AG09319 (cell line): ENCODE data around the gene KLK4.

Experiments used
- DNase-seq: peaks from one replicate; pipeline ENCODE4 v3.0.0-alpha.2; 2010; ENCODE audit warnings: low read depth; ENCODE audit errors: extremely low read depth
- TF ChIP-seq, protein P1 (sequence below): IDR thresholded peaks from 2 replicates; pipeline ENCODE4 v1.5.1; 2011; ENCODE audit warnings: low read depth, mild to moderate bottlenecking, inconsistent platforms, low read length, moderate library complexity

KLK4 gene, protein sequence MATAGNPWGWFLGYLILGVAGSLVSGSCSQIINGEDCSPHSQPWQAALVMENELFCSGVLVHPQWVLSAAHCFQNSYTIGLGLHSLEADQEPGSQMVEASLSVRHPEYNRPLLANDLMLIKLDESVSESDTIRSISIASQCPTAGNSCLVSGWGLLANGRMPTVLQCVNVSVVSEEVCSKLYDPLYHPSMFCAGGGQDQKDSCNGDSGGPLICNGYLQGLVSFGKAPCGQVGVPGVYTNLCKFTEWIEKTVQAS

DNA sequence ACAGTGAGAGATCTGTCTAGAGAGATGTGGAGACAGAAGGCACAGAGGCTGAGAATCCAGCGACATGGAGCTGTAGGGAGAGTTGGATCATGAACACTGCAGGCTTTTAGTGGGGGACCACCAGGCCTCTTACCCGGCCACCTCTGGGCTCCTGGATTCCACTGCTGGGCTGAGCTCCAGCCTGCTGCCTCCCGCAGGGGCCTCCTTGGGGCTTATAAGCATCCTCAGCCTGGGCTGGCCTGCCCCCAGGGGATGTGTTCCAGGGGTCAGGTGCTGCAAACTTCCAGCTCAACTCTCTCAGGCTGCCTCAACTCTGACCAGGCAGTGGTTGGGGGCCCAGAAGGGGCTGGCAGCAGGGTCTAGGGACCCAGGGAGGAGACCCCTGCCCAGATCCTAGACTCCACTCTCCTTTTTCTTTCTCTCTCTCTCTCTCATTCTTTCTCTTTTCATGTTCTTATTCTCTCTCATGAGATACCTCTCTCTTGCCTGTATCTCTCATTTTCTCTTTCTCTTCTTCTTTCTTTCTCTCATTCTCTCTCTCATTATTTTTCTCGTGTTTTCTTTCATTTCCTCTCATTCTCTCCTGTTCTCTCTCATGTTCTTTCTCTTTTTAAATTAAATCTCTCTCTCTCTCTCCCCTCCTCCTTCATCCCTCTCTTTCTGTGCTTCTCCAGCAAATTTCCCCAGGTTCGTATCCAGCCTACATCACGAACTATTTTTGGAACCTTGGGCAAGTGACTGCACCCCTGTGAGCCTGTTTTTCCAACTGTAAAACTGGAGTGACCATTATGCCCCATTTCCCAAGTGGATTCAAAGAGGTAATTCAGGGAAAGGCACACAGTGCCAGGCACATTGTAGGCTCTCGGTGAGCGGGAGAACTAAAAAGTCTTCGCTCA, at the start of gene KLK4:
KLK4 (minus strand) TSS at position 190 of the 896 bp plus-strand sequence. CDS start 657 bp downstream, outside the sequence.
- TF ChIP-seq, protein P1, sequence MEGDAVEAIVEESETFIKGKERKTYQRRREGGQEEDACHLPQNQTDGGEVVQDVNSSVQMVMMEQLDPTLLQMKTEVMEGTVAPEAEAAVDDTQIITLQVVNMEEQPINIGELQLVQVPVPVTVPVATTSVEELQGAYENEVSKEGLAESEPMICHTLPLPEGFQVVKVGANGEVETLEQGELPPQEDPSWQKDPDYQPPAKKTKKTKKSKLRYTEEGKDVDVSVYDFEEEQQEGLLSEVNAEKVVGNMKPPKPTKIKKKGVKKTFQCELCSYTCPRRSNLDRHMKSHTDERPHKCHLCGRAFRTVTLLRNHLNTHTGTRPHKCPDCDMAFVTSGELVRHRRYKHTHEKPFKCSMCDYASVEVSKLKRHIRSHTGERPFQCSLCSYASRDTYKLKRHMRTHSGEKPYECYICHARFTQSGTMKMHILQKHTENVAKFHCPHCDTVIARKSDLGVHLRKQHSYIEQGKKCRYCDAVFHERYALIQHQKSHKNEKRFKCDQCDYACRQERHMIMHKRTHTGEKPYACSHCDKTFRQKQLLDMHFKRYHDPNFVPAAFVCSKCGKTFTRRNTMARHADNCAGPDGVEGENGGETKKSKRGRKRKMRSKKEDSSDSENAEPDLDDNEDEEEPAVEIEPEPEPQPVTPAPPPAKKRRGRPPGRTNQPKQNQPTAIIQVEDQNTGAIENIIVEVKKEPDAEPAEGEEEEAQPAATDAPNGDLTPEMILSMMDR, result no peak

DNA sequence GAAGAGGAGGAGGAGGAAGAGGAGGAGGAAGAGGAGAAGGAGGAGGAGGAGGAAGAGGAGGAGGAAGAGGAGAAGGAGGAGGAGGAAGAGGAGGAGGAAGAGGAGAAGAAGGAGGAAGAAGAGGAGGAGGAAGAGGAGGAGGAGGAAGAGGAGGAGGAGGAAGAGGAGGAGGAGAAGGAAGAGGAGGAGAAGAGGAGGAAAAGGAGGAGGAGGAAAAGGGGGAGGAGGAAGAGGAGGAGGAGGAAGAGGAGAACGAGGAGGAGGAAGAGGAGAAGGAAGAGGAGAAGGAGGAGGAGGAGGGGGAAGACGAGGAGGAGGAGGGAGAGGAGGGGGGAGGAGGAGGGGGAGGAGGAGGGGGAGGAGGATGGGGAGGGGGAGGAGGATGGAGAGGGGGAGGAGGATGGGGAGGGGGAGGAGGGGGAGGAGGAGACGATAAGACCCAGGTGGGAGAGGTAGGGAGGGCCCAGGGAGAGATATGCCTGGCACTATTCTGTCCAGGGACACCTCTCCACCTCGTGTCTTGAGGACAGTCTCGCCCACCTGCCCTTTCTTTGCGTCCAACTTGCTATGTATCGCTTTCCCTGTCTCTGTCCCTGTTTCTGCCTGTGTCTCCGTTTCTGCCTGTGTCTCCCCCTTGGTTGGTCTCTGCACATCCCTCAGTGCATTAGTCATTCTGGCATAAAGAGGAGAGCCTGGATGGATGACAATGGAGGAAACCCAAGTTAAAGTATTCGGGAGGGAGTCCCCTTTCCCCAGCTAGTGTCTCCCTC, 48.7 kb upstream of the KLK4 start:
- no peak for DNase-seq

More for the DNA sequence above, at the start of gene KLK4:
- DNase-seq, result no peak

DNA sequence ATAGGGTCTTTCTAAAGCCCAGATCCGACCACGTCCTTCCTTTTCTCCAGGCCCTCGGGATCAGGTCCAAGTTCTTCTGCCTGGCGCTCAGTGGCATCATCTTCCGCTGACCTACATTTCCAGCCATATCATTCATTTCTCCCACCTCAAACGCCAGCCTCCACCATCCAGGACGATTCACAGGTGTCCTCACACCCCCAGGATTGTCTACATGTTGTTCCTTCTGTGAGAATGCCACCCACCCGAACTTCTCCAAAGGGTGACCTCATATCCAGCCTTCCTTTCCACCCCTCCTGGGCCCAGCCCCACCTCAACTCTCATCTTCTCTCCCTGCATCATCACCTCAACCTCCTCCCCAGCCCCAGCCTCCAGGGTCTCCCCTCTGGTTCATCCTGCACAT, 46.4 kb upstream of the KLK4 start:
- no peak for DNase-seq
- TF ChIP-seq, protein P1, result no peak

More for the DNA sequence above, 48.7 kb upstream of the KLK4 start:
- TF ChIP-seq, protein P1, result no peak

DNA sequence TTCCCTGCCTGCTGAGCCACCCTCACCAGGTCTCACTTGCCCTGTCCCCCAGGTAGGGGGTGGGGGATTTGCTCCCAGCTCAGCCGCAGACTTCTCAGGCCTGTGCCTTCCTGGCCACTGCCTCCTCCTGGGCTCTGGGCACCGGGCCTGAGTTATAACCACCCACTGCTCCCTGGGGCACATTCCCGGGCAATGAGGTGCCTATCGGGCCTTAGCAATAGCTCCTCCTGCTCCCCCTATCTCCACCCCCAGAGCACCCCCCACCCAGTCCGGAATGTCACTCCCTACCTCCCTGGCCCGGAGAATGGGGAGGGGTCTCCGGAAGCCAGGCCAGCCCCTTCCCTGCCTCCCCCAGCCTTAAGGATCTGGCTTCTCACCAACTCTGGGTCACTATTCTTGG, 41.7 kb upstream of the KLK4 start, which contains the start of gene KLK5:
KLK5 (minus strand) TSS at position 129 of the 400 bp plus-strand sequence. CDS start 381 bp downstream, outside the sequence.
- TF ChIP-seq, protein P1, result no peak
- no peak for DNase-seq

DNA sequence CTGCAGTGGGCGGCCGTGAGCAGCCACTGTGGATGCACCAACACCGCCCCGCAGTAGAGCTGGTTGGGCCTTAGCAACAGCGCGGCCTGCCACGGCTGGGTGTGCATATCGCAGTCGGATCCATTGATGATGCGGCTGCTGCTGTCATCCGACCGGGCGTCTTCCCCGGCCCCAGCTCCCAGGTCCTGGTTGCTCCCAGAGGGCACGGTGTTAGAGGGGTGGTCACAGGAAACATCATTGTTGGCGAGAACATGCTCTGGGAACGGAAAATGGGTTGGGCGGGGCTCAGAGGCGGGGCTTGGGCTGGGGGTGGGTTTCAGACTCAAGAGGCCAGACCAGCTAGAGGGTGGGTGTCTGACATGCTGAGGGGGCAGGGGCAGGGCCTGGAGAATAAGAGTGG, 38.7 kb upstream of the KLK4 start:
- DNase-seq, result no peak
- TF ChIP-seq, protein P1, result no peak

DNA sequence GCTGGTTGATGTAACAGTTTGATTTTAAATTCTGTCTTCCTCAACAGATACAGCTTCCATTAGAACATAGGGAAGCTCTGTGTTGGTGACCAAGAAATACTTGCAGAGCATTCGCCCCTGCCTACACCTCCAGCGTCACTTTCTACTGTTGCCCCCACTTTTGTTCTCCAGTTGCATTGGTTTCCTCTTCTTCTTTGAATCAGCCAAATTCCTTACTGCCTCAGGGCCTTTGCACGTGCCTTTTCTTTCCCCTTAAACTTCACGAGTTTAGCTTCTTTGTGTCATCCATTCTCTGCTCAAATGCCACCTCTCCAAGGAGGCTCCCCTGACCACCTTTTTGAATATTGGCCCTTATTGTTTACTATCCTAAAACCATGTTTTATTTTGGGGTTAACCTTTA, 35.9 kb upstream of the KLK4 start:
- TF ChIP-seq, protein P1, result no peak
- no peak for DNase-seq
